RWPE2 (cell line): ENCODE measurements around the gene MYO5B.
"Not testable (repeated sequence)": the region's sequence is repeated elsewhere in the genome, so short reads cannot be mapped to it uniquely, and the experiment has no call there.

Experiments
- ATAC-seq: fragments of 200-7000 bp; cut with Tn5 transposase; 3 replicates; pipeline ENCODE4 v1.9.1; 2021; ENCODE audit warnings: low read depth
- DNase-seq: peaks from one replicate; pipeline ENCODE4 v3.0.0-alpha.2; 2020; ENCODE audit warnings: low spot score
- H3K27ac ChIP-seq: fragments of 450-650 bp; 2 replicates; pipeline ENCODE4 v1.5.1; 2017; ENCODE audit warnings: mild to moderate bottlenecking; ENCODE audit not compliant: poor library complexity, severe bottlenecking
- H3K27me3 ChIP-seq: fragments of 250-450 bp; sonication (Bioruptor Pico); 2 replicates; pipeline ENCODE4 v1.5.1; 2021; ENCODE audit warnings: mild to moderate bottlenecking, moderate library complexity; ENCODE audit not compliant: insufficient read depth, poor library complexity, severe bottlenecking
- H3K36me3 ChIP-seq: fragments of 250-450 bp; sonication (Bioruptor Pico); 2 replicates; pipeline ENCODE4 v1.5.1; 2020; ENCODE audit warnings: low read depth, mild to moderate bottlenecking, moderate library complexity
- H3K4me1 ChIP-seq: fragments of 250-450 bp; sonication (Bioruptor Pico); 2 replicates; pipeline ENCODE4 v1.5.1; 2021; ENCODE audit warnings: mild to moderate bottlenecking, moderate library complexity; ENCODE audit not compliant: insufficient read depth, poor library complexity, severe bottlenecking
- H3K4me3 ChIP-seq: fragments of 250-450 bp; sonication (Bioruptor Pico); 2 replicates; pipeline ENCODE4 v1.5.1; 2021; ENCODE audit warnings: mild to moderate bottlenecking, moderate library complexity; ENCODE audit not compliant: severe bottlenecking
- H3K9me3 ChIP-seq: fragments of 250-450 bp; sonication (Bioruptor Pico); 2 replicates; pipeline ENCODE4 v1.5.1; 2021; ENCODE audit warnings: mild to moderate bottlenecking, moderate library complexity; ENCODE audit not compliant: severe bottlenecking
- CTCF ChIP-seq: fragments of 450-650 bp; IDR thresholded peaks from one replicate; pipeline ENCODE4 v1.5.1; 2017; ENCODE audit warnings: mild to moderate bottlenecking, moderate library complexity; ENCODE audit not compliant: poor library complexity, severe bottlenecking

MYO5B gene

GRCh38 chr18:49813319-49814146 is 381.4 kb downstream of the MYO5B start, which contains the start of gene ACAA2:
TSS of gene ACAA2 (minus strand) at chr18:49813533. CDS start at chr18:49813484, 49 bp downstream.
- Histone ChIP-seq H3K27me3 (no peaks in the 10 kb centered on the region), H3K27ac (peak within 1 kb of the TSS; percentile 78), H3K9me3 (no peaks in the 10 kb centered on the region), H3K4me1 (no peaks in the 10 kb centered on the region), H3K36me3 (no peaks in the 10 kb centered on the region; the same call in 1 of the 2 replicates), H3K4me3 (peak within 1 kb of the TSS; percentile 85)
- no peak for TF ChIP-seq CTCF
- ATAC-seq = peak; percentile 84
- DNase-seq = peak; percentile 73

- peak overlapping the region; percentile 85 for H3K4me3 ChIP-seq
- no peaks in the 10 kb centered on the region for H3K27me3 ChIP-seq
- no peak for ATAC-seq
- no peaks in the 10 kb centered on the region for H3K9me3 ChIP-seq
- peak overlapping the region; percentile 78 for H3K27ac ChIP-seq
- no peak for DNase-seq
- no peaks in the 10 kb centered on the region; the same call in 1 of the 2 replicates for H3K36me3 ChIP-seq
- H3K4me1 ChIP-seq = no peaks in the 10 kb centered on the region
- no peak for TF ChIP-seq CTCF
Measured at GRCh38 chr18:49813069-49813318, 382.0 kb downstream of the MYO5B start.

- Histone ChIP-seq H3K9me3 (no peaks in the 10 kb centered on the region), H3K27ac (peak overlapping the region; percentile 78), H3K4me1 (no peaks in the 10 kb centered on the region), H3K27me3 (no peaks in the 10 kb centered on the region), H3K4me3 (peak overlapping the region; percentile 85), H3K36me3 (no peaks in the 10 kb centered on the region; the same call in 1 of the 2 replicates)
- no peak for DNase-seq
- TF ChIP-seq CTCF = no peak
- ATAC-seq = 0 out of 3 replicates have a peak, but pooled peaks have one; percentile 10
Measured at GRCh38 chr18:49812286-49813068, 382.5 kb downstream of the MYO5B start.

GRCh38 chr18:49811151-49811938 is 383.6 kb downstream of the MYO5B start:
- no peaks in the 10 kb centered on the region for H3K4me1 ChIP-seq
- H3K4me3 ChIP-seq = no peak overlapping the region
- TF ChIP-seq CTCF = no peak
- H3K27me3 ChIP-seq = no peaks in the 10 kb centered on the region
- DNase-seq (no peak), ATAC-seq (no peak)
- no peaks in the 10 kb centered on the region for H3K9me3 ChIP-seq
- no peaks in the 10 kb centered on the region for H3K36me3 ChIP-seq
- peak overlapping the region; percentile 78 for H3K27ac ChIP-seq

GRCh38 chr18:49808553-49809191 is 386.3 kb downstream of the MYO5B start:
- H3K36me3 ChIP-seq, ATAC-seq, H3K4me3 ChIP-seq, DNase-seq, H3K4me1 ChIP-seq, H3K27me3 ChIP-seq, H3K9me3 ChIP-seq, H3K27ac ChIP-seq: not testable (repeated sequence)
